Keratinocyte (primary cell): ENCODE data around the gene CDC42EP1.

ENCODE experiments used
- CTCF ChIP-seq, 3 experiments: IDR thresholded peaks in 1 of 3; conservative IDR thresholded peaks in 1 of 3; optimal IDR thresholded peaks in 1 of 3; 2 replicates in 2 of 3; 3 replicates in 1 of 3; pipeline versions ENCODE3 to v1.5.1; 2011; ENCODE audit warnings: low read length in 3 of 3, mild to moderate bottlenecking in 3 of 3, moderate library complexity in 2 of 3, control low read depth in 1 of 3, inconsistent platforms in 1 of 3; ENCODE audit not compliant: insufficient read depth in 2 of 3; ENCODE audit errors: extremely low read depth in 1 of 3
- EZH2 ChIP-seq: IDR thresholded peaks from one replicate; pipeline ENCODE4 v1.6.1; 2012; ENCODE audit warnings: inconsistent platforms, mild to moderate bottlenecking, low read length, moderate library complexity

- no peak for TF ChIP-seq CTCF (optimal IDR thresholded peaks at IDR 0.05 in 1 of 3, IDR thresholded peaks at IDR 0.05 in 1 of 3, conservative IDR thresholded peaks at IDR 0.05 in 1 of 3; ENCODE audit: extremely low read depth in 1 of 3, insufficient read depth in 2 of 3, low read length in 3 of 3)
- TF ChIP-seq EZH2, result no peak
These were observed 50.3 kb downstream of the CDC42EP1 start for GRCh38 chr22:37610480-37611129.
